ENCODE results near the gene WDR81. TPM values are rescaled to one million over a fixed set of nuclear protein-coding genes. Genes with fewer than 3 reads are reported as not detected.

The WDR81 gene
- total RNA-seq, 1 experiment from 2014 or later, result 19.4 TPM

DNA sequence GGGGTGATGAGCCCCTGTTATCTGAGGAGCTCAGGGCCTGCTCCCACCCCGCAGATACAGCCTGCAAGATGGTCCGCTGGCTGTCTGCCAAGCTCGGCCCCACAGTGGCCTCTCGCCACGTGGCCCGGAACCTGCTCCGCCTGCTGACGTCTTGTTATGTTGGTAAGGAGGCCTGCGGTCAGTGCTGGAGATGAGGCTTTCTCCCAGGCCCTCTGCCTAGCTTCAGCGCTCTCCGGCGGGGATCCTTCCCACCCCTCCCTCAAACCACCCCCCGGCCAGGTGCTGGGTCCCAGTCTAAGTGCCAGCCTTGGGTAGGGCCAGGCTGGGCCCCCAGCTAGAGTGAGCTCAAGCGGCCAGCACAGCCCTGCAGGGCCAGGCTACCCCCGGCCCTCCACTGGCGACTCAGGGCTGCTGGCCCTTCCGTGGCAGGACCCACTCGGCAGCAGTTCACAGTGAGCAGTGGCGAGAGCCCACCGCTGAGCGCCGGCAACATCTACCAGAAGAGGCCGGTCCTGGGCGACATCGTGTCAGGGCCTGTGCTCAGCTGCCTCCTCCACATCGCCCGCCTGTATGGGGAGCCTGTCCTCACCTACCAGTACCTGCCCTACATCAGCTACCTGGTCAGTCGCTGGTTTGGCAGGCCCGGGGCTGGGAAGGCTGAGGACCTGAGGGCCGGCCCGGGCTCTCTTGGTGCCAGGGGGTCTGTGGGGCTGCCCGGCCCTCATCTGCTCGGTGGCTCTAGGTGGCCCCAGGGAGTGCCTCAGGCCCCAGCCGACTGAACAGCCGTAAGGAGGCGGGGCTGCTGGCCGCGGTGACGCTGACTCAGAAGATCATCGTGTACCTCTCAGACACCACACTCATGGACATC lies 6.1 kb downstream of the WDR81 start:
- Histone ChIP-seq H3K36me3 (ENCODE audit: insufficient read depth, low read length, poor library complexity, severe bottlenecking) (no peaks in the 10 kb centered on the region), H3K27me3 (replicated peaks; ENCODE audit: insufficient read depth, low read depth, low read length, poor library complexity) (no peaks in the 10 kb centered on the region), H3K27ac (ENCODE audit: low read depth, low read length, poor library complexity, severe bottlenecking) (no peak overlapping the region), H3K4me1 (ENCODE audit: insufficient read depth, low read length, poor library complexity, severe bottlenecking) (no peaks in the 10 kb centered on the region), H3K4me3 (ENCODE audit: low read depth, low read length, poor library complexity, severe bottlenecking) (no peak overlapping the region), H3K9me3 (ENCODE audit: low read depth, low read length, poor library complexity, severe bottlenecking) (no peaks in the 10 kb centered on the region)
- BruUV-seq (replicated peaks), result no TSS peak
- POLR2A ChIA-PET (ENCODE audit: low non-redundant PET), result no interaction called here
- DNase-seq (ENCODE audit: low spot score), result no peak
- CTCF ChIA-PET, result no interaction called here
- intact Hi-C loops (cut with micrococcal nuclease; ENCODE audit: unreplicated experiment), result no loop called here
- TF ChIP-seq CTCF (conservative IDR thresholded peaks at IDR 0.05; ENCODE audit: low read depth, low read length), result no peak
- no peak for TF ChIP-seq EZH2 (IDR thresholded peaks at IDR 0.05; ENCODE audit: borderline replicate concordance, low read depth, low read length, poor library complexity, severe bottlenecking)

- no peak overlapping the region for H3K27ac ChIP-seq (ENCODE audit: low read depth, low read length, poor library complexity, severe bottlenecking)
- H3K9me3 ChIP-seq (ENCODE audit: low read depth, low read length, poor library complexity, severe bottlenecking), result no peaks in the 10 kb centered on the region
- TF ChIP-seq CTCF (conservative IDR thresholded peaks at IDR 0.05; ENCODE audit: low read depth, low read length) (no peak), EZH2 (IDR thresholded peaks at IDR 0.05; ENCODE audit: borderline replicate concordance, low read depth, low read length, poor library complexity, severe bottlenecking) (no peak)
- intact Hi-C loops (cut with micrococcal nuclease; ENCODE audit: unreplicated experiment), result no loop called here
- H3K27me3 ChIP-seq (replicated peaks; ENCODE audit: insufficient read depth, low read depth, low read length, poor library complexity), result no peaks in the 10 kb centered on the region
- no peak for DNase-seq (ENCODE audit: low spot score)
- POLR2A ChIA-PET (ENCODE audit: low non-redundant PET), result interaction anchor here (0.7 kb wide), 1 partner anchor 52 kb away, joined by 3 read pairs; no protein-coding TSS in a partner anchor
- CTCF ChIA-PET, result no interaction called here
- BruUV-seq (replicated peaks), result no TSS peak
- no peaks in the 10 kb centered on the region for H3K36me3 ChIP-seq (ENCODE audit: insufficient read depth, low read length, poor library complexity, severe bottlenecking)
- peaks cover 6% of the 10 kb centered on the region for H3K4me1 ChIP-seq (ENCODE audit: insufficient read depth, low read length, poor library complexity, severe bottlenecking)
- no peak overlapping the region for H3K4me3 ChIP-seq (ENCODE audit: low read depth, low read length, poor library complexity, severe bottlenecking)
Observed at GRCh38 chr17:1731194-1731506, 6.6 kb downstream of the WDR81 start.

DNA sequence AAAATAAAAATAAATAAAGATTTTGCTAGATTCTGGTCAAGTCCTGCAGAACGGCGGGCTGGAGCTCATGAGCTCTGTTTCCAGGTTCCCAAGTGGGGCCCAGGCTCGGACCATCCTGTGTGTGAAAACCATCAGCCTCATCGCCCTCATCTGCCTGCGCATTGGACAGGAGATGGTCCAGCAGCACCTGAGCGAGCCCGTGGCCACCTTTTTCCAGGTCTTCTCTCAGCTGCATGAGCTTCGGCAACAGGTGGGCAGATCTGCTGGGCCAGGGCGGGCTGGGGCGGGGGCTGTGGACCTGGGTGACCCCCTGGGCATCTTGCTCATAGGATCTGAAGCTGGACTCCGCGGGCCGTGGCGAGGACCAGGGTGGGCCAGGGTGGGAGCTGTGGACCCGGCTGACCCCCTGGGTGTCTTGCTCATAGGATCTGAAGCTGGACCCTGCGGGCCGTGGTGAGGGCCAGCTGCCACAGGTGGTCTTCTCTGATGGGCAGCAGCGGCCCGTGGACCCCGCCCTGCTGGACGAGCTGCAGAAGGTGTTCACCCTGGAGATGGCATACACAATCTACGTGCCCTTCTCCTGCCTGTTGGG lies 7.8 kb downstream of the WDR81 start:
- DNase-seq (ENCODE audit: low spot score), result no peak
- TF ChIP-seq EZH2 (IDR thresholded peaks at IDR 0.05; ENCODE audit: borderline replicate concordance, low read depth, low read length, poor library complexity, severe bottlenecking), result no peak
- TF ChIP-seq CTCF (conservative IDR thresholded peaks at IDR 0.05; ENCODE audit: low read depth, low read length), result no peak
- POLR2A ChIA-PET (ENCODE audit: low non-redundant PET), result no interaction called here
- H3K27me3 ChIP-seq (replicated peaks; ENCODE audit: insufficient read depth, low read depth, low read length, poor library complexity), result no peaks in the 10 kb centered on the region
- H3K9me3 ChIP-seq (ENCODE audit: low read depth, low read length, poor library complexity, severe bottlenecking), result no peaks in the 10 kb centered on the region
- CTCF ChIA-PET, result no interaction called here
- H3K4me1 ChIP-seq (ENCODE audit: insufficient read depth, low read length, poor library complexity, severe bottlenecking), result peaks cover 17% of the 10 kb centered on the region
- no peak overlapping the region for H3K4me3 ChIP-seq (ENCODE audit: low read depth, low read length, poor library complexity, severe bottlenecking)
- no peaks in the 10 kb centered on the region for H3K36me3 ChIP-seq (ENCODE audit: insufficient read depth, low read length, poor library complexity, severe bottlenecking)
- no TSS peak for BruUV-seq (replicated peaks)
- intact Hi-C loops (cut with micrococcal nuclease; ENCODE audit: unreplicated experiment), result no loop called here
- H3K27ac ChIP-seq (ENCODE audit: low read depth, low read length, poor library complexity, severe bottlenecking), result no peak overlapping the region
